Endodermal cell (in vitro differentiated cells): Measurements from ENCODE around the gene HACE1. TPM values are rescaled to one million over a fixed set of nuclear protein-coding genes. Genes with fewer than 3 reads are reported as not detected.

Source experiments
- DNase-seq: peaks from one replicate; pipeline ENCODE4 v3.0.0-alpha.2; 2017
- H3K27ac ChIP-seq: 2 replicates; pipeline ENCODE4 v1.5.1; 2013; ENCODE audit warnings: mild to moderate bottlenecking, low read depth, low read length, moderate library complexity
- H3K27me3 ChIP-seq: 2 replicates; pipeline ENCODE4 v1.6.1; 2013; ENCODE audit warnings: mild to moderate bottlenecking, low read length, moderate library complexity; ENCODE audit not compliant: insufficient read depth, control insufficient read depth, poor library complexity, severe bottlenecking
- H3K36me3 ChIP-seq: 2 replicates; pipeline ENCODE4 v1.7.0; 2013; ENCODE audit warnings: mild to moderate bottlenecking, low read length, moderate library complexity; ENCODE audit not compliant: control insufficient read depth, insufficient read depth
- H3K4me1 ChIP-seq: one replicate; pipeline ENCODE4 v1.7.0; 2013; ENCODE audit warnings: low read length; ENCODE audit not compliant: control insufficient read depth, insufficient read depth
- H3K4me3 ChIP-seq: 2 replicates; pipeline ENCODE4 v1.5.1; 2013; ENCODE audit warnings: mild to moderate bottlenecking, low read length, moderate library complexity
- H3K9ac ChIP-seq: 2 replicates; pipeline ENCODE4 v1.6.1; 2013; ENCODE audit warnings: mild to moderate bottlenecking, low read length, moderate library complexity; ENCODE audit not compliant: poor library complexity, severe bottlenecking; ENCODE audit errors: extremely low read depth
- H3K9me3 ChIP-seq: 2 replicates; pipeline ENCODE4 v1.6.1; 2013; ENCODE audit warnings: mild to moderate bottlenecking, low read length, moderate library complexity; ENCODE audit not compliant: control insufficient read depth
- H3K27ac Mint-ChIP-seq: 2 replicates; pipeline ENCODE4 v1.8.0; 2020; ENCODE audit warnings: mixed read lengths
- H3K27me3 Mint-ChIP-seq: 2 replicates; pipeline ENCODE4 v1.8.0; 2021; ENCODE audit warnings: mild to moderate bottlenecking, mixed read lengths; ENCODE audit not compliant: insufficient read depth
- H3K36me3 Mint-ChIP-seq: 2 replicates; pipeline ENCODE4 v1.8.0; 2020; ENCODE audit warnings: low read depth, mixed read lengths
- H3K4me1 Mint-ChIP-seq: 2 replicates; pipeline ENCODE4 v1.8.0; 2020; ENCODE audit warnings: mixed read lengths
- H3K4me3 Mint-ChIP-seq: 2 replicates; pipeline ENCODE4 v1.8.0; 2020; ENCODE audit warnings: mild to moderate bottlenecking, moderate library complexity, mixed read lengths
- H3K9me3 Mint-ChIP-seq: 2 replicates; pipeline ENCODE4 v1.8.0; 2020; ENCODE audit warnings: mild to moderate bottlenecking, mixed read lengths
- WGBS, 2 experiments: methylation state at CpG; one replicate each; pipeline versions ENCODE4 v1.1.5 to v1.1.7; 2013; ENCODE audit warnings: missing lambda C conversion rate in 2 of 2, mixed read lengths in 1 of 2; ENCODE audit not compliant: insufficient coverage in 1 of 2, insufficient read length in 1 of 2; 5-methylcytosine and 5-hydroxymethylcytosine counted together
- total RNA-seq, 2 donors: library from RNA; stranded (reverse); fragmentation: NEBNext Ultra II Directional in 1 of 2; extraction: Animal tissue kit (Norgen Biotek cat#: 25700) in 1 of 2; gene quantifications; 2 replicates in 1 of 2; 3 replicates in 1 of 2; pipeline ENCODE4 v1.2.1, GENCODE V29; 2021
- TF ChIP-seq, protein P1 (sequence below): fragments of 200-600 bp; sonication (generic); conservative IDR thresholded peaks from 2 replicates; pipeline ENCODE4 v1.5.0; 2021; ENCODE audit warnings: antibody characterized with exemption, mild to moderate bottlenecking

Gene HACE1
- total RNA-seq, 2 donors from 2014 or later, result 23.7 to 30.1 TPM

DNA sequence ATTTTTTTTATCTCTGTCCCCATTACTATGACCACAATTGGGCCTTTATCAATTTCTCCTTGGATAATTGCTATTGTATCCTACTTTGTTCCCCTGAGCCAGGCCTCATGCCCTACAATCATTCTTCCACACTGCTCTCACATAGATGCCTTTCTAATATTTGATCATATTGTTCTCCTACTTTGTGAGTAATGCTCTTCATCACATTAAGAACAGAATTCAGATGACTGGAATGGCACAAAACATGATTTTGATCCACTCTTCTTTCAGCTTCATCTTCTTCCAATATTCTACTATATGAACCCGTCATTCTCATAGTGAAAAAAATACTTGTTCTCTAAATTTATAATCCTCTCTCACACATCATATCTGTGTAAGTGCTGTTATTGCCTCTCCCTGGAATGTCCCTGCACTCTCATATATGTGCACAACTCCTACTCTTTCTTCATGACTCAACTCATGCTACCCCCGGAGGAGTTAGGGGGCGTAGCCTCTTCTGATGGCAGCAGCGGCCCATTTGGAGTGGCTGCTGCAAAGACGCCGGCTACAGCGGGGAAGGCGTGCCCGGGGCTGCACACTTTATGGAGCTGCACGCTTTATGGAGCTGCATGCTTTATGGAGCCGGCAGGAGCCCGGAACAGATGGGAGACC, 25.3 kb upstream of the HACE1 start:
- Mint-ChIP-seq H3K27me3 (no peaks in the 10 kb centered on the region), H3K27ac (no peak overlapping the region), H3K9me3 (peaks cover 20% of the 10 kb centered on the region), H3K36me3 (no peaks in the 10 kb centered on the region), H3K4me1 (no peaks in the 10 kb centered on the region), H3K4me3 (no peak overlapping the region)
- DNase-seq, result peak; percentile 44
- 91 to 94% methylated on average over 12 of the region's 12 CpGs for WGBS, 2 experiments
- Histone ChIP-seq H3K36me3 (no peaks in the 10 kb centered on the region), H3K27ac (no peak overlapping the region), H3K27me3 (no peaks in the 10 kb centered on the region), H3K9ac (no peak overlapping the region), H3K4me1 (no peaks in the 10 kb centered on the region), H3K9me3 (peaks cover 15% of the 10 kb centered on the region), H3K4me3 (no peak overlapping the region)
- TF ChIP-seq, protein P1, sequence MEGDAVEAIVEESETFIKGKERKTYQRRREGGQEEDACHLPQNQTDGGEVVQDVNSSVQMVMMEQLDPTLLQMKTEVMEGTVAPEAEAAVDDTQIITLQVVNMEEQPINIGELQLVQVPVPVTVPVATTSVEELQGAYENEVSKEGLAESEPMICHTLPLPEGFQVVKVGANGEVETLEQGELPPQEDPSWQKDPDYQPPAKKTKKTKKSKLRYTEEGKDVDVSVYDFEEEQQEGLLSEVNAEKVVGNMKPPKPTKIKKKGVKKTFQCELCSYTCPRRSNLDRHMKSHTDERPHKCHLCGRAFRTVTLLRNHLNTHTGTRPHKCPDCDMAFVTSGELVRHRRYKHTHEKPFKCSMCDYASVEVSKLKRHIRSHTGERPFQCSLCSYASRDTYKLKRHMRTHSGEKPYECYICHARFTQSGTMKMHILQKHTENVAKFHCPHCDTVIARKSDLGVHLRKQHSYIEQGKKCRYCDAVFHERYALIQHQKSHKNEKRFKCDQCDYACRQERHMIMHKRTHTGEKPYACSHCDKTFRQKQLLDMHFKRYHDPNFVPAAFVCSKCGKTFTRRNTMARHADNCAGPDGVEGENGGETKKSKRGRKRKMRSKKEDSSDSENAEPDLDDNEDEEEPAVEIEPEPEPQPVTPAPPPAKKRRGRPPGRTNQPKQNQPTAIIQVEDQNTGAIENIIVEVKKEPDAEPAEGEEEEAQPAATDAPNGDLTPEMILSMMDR, result no peak

DNA sequence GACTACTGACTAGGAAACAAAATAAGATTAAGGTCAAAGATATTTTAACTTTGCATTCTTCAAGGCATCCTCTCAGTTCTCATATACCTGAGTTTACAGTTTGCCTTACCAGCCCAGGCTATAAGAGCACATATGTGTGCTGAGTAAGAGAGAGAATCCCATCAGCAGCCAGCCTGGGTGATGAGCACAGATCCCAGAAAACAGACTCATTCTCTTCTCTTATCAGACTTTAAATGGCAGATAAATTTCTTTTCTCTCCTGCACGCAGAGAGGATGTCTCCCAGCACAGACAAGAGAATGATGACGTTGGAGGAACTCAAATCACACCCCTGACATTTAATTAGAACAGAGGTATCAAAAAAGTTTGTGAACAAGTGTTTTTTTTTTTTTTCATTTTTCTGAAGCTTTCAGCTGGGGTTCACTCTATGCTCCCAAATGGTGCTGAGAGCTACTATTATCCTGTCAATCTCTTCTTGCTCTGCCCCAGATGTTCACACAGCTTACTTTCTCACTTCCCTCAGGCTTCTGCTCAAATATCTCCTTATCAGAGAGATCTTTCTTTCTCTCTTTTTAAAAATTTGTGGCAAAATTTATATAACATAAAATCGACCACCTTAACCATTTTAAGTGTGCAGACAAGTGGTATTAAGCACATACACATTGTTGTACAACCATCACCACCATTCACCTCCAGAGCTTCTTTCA, 22.4 kb upstream of the HACE1 start:
- H3K4me1 Mint-ChIP-seq, result no peaks in the 10 kb centered on the region
- WGBS, 2 experiments, result 38 to 72% methylated on average over 1 to 3 of the region's 3 CpGs
- H3K27me3 Mint-ChIP-seq, result no peaks in the 10 kb centered on the region
- H3K4me3 Mint-ChIP-seq, result no peak overlapping the region
- Histone ChIP-seq H3K9ac (no peak overlapping the region), H3K36me3 (no peaks in the 10 kb centered on the region), H3K4me1 (no peaks in the 10 kb centered on the region), H3K27ac (no peak overlapping the region), H3K27me3 (no peaks in the 10 kb centered on the region), H3K4me3 (no peak overlapping the region), H3K9me3 (no peaks in the 10 kb centered on the region)
- no peaks in the 10 kb centered on the region for H3K9me3 Mint-ChIP-seq
- no peak overlapping the region for H3K27ac Mint-ChIP-seq
- no peaks in the 10 kb centered on the region for H3K36me3 Mint-ChIP-seq
- DNase-seq, result no peak
- TF ChIP-seq, protein P1, result no peak

DNA sequence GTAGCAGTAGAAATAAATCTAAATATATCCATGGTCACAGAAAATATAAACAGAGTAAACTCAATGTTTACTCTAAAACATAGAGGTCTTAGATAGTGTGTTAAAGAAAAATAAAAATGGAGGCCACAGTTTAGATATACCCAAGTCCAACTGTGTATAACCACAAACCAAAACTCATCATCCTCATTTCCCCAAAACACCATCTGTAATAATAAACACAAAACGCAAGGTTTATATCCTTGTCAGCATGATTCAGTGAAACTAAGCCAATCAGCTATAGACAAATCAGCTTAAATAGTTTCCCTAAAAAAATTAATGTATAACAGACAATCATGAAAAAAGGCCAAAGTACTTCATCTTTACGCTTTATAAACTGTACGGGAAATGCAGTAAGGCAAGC, 2.7 kb upstream of the HACE1 start:
- Histone ChIP-seq H3K4me1 (no peaks in the 10 kb centered on the region), H3K9ac (no peak overlapping the region), H3K27ac (no peak overlapping the region), H3K9me3 (no peaks in the 10 kb centered on the region), H3K27me3 (no peaks in the 10 kb centered on the region), H3K4me3 (no peak overlapping the region), H3K36me3 (no peaks in the 10 kb centered on the region)
- 94% methylated on average over 3 of the region's 3 CpGs; no CpG with 5 or more reads in 1 of the 2 experiments for WGBS, 2 experiments
- Mint-ChIP-seq H3K9me3 (no peaks in the 10 kb centered on the region), H3K4me3 (no peak overlapping the region), H3K4me1 (peaks cover 6% of the 10 kb centered on the region), H3K27me3 (no peaks in the 10 kb centered on the region), H3K36me3 (no peaks in the 10 kb centered on the region), H3K27ac (no peak overlapping the region)
- TF ChIP-seq, protein P1, result no peak
- DNase-seq, result no peak
